ENCODE results near the gene NDFIP2.

NDFIP2 gene

GRCh38 chr13:79497852-79498251 lies 16.9 kb downstream of the NDFIP2 start:
- no peak for DNase-seq

GRCh38 chr13:79500829-79501228 lies 19.9 kb downstream of the NDFIP2 start:
- no peak for DNase-seq

- DNase-seq, result no peak
Observed at GRCh38 chr13:79501538-79502232, 20.7 kb downstream of the NDFIP2 start.

GRCh38 chr13:79502859-79503468 lies 22.0 kb downstream of the NDFIP2 start:
- no peak for DNase-seq

- DNase-seq, result no peak
Observed at GRCh38 chr13:79503473-79504017, 22.6 kb downstream of the NDFIP2 start.

GRCh38 chr13:79508224-79508961 lies 27.4 kb downstream of the NDFIP2 start:
- DNase-seq, result no peak

- DNase-seq, result no peak
Observed at GRCh38 chr13:79511611-79512010, 30.7 kb downstream of the NDFIP2 start.

- no peak for DNase-seq
Observed at GRCh38 chr13:79512950-79513349, 32.0 kb downstream of the NDFIP2 start.

- DNase-seq, result no peak
Observed at GRCh38 chr13:79516595-79516994, 35.6 kb downstream of the NDFIP2 start.

GRCh38 chr13:79519255-79519654 lies 38.3 kb downstream of the NDFIP2 start:
- no peak for DNase-seq

- no peak for DNase-seq
Observed at GRCh38 chr13:79522583-79522982, 41.6 kb downstream of the NDFIP2 start.

GRCh38 chr13:79525064-79525857 lies 44.3 kb downstream of the NDFIP2 start:
- no peak for DNase-seq

- no peak for DNase-seq
Observed at GRCh38 chr13:79527698-79528097, 46.7 kb downstream of the NDFIP2 start.

GRCh38 chr13:79528356-79528755 lies 47.4 kb downstream of the NDFIP2 start:
- no peak for DNase-seq

- no peak for DNase-seq
Observed at GRCh38 chr13:79528759-79529191, 47.8 kb downstream of the NDFIP2 start.

- no peak for DNase-seq
Observed at GRCh38 chr13:79529817-79530216, 48.9 kb downstream of the NDFIP2 start.

- DNase-seq, result no peak
Observed at GRCh38 chr13:79530270-79530669, 49.3 kb downstream of the NDFIP2 start.

- no peak for DNase-seq
Observed at GRCh38 chr13:79531542-79532254, 50.7 kb downstream of the NDFIP2 start.

- no peak for DNase-seq
Observed at GRCh38 chr13:79532576-79532975, 51.6 kb downstream of the NDFIP2 start.

- no peak for DNase-seq
Observed at GRCh38 chr13:79533781-79534400, 52.9 kb downstream of the NDFIP2 start.

- no peak for DNase-seq
Observed at GRCh38 chr13:79534596-79534995, 53.6 kb downstream of the NDFIP2 start.

- DNase-seq, result no peak
Observed at GRCh38 chr13:79538757-79539156, 57.8 kb downstream of the NDFIP2 start.

Measured in CD4-positive, alpha-beta T cell treated with Interleukin-15 for 1 hour (primary cell).